ENCODE data around the gene TSHZ2. TPM values are rescaled to one million over a fixed set of nuclear protein-coding genes. Genes with fewer than 3 reads are reported as not detected.

TSHZ2 gene
- total RNA-seq, 1 experiment from 2014 or later: 2.3 TPM

DNA sequence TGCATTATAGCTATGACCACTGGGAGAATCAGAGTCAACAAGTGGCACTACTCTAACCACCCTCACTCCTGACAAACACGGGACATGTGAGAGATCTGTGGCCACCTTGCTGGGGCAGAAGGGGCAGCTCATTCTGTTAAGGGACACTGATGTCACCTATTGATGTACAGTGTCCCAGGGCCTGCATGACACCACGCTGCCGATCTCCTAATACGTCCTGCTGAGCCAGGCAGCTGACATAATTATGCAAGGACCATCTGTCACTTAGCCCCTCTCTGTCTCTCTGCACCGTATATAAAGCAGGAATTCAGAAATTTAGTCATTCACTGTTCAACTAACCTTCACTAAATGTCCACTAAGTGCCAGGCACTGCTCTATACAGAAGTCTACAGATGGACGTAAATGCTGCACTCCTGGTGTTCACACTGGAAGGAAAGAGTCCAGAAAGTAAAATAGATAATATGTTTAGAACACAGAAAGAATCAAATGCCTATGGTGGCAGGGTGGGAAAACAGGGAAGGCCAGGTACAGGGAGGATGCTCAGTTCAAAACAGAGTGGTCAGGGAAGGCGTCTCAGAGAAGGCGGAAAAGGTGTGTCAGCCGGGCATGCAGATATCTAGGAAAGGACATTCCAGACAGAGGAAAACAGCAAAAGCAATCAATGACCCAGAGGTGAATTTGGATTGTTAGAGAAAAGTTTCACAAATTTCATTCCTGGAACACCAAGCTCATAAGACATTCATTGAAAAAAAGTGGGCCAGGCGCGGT is 447.7 kb downstream of the TSHZ2 start:
- Mint-ChIP-seq H3K27me3 (ENCODE audit: insufficient read depth, unreplicated experiment) (no peaks in the 10 kb centered on the region), H3K4me3 (ENCODE audit: unreplicated experiment) (no peak overlapping the region), H3K4me1 (ENCODE audit: insufficient read depth, unreplicated experiment) (no peaks in the 10 kb centered on the region), H3K36me3 (ENCODE audit: insufficient read depth, unreplicated experiment) (no peaks in the 10 kb centered on the region), H3K27ac (ENCODE audit: low read depth, unreplicated experiment) (no peak overlapping the region), H3K9me3 (ENCODE audit: unreplicated experiment) (no peaks in the 10 kb centered on the region)
- POLR2A ChIA-PET: no interaction called here
- CTCF ChIA-PET: interaction anchor here (0.6 to 1.3 kb wide), 3 partner anchors 10 to 128 kb away, joined by 3 to 4 read pairs (median 3); no protein-coding TSS in a partner anchor
- no peak for DNase-seq (ENCODE audit: unreplicated experiment)
- intact Hi-C loops (cut with micrococcal nuclease): no loop called here
- no TSS peak for BruUV-seq (replicated peaks)
- TF ChIP-seq, protein P1, sequence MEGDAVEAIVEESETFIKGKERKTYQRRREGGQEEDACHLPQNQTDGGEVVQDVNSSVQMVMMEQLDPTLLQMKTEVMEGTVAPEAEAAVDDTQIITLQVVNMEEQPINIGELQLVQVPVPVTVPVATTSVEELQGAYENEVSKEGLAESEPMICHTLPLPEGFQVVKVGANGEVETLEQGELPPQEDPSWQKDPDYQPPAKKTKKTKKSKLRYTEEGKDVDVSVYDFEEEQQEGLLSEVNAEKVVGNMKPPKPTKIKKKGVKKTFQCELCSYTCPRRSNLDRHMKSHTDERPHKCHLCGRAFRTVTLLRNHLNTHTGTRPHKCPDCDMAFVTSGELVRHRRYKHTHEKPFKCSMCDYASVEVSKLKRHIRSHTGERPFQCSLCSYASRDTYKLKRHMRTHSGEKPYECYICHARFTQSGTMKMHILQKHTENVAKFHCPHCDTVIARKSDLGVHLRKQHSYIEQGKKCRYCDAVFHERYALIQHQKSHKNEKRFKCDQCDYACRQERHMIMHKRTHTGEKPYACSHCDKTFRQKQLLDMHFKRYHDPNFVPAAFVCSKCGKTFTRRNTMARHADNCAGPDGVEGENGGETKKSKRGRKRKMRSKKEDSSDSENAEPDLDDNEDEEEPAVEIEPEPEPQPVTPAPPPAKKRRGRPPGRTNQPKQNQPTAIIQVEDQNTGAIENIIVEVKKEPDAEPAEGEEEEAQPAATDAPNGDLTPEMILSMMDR (IDR thresholded peaks at IDR 0.05; ENCODE audit: unreplicated experiment): no peak

DNA sequence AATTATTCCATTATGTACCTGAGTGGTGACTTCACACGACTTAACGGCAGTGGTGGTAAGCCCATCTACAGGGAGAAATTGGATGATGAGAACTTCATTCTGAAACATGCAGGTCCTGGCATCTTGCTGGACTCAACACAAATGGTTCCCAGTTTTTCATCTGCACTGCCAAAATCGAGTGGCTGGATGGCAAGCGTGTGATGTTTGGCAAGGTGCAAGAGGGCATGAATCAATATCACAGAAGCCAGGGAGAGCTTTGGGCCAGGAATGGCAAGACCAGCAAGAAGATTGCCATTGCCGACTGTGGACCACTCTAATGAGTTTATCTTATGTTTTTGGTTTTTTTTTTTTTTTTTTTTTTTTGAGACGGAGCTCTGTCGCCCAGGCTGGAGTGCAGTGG is 449.2 kb downstream of the TSHZ2 start:
- POLR2A ChIA-PET: no interaction called here
- H3K4me3 Mint-ChIP-seq (ENCODE audit: unreplicated experiment): no peak overlapping the region
- H3K36me3 Mint-ChIP-seq (ENCODE audit: insufficient read depth, unreplicated experiment): no peaks in the 10 kb centered on the region
- H3K27ac Mint-ChIP-seq (ENCODE audit: low read depth, unreplicated experiment): no peak overlapping the region
- no TSS peak for BruUV-seq (replicated peaks)
- CTCF ChIA-PET: interaction anchor here (0.6 kb wide), 1 partner anchor 739 kb away, joined by 3 read pairs; no protein-coding TSS in a partner anchor
- H3K27me3 Mint-ChIP-seq (ENCODE audit: insufficient read depth, unreplicated experiment): no peaks in the 10 kb centered on the region
- DNase-seq (ENCODE audit: unreplicated experiment): no peak
- H3K9me3 Mint-ChIP-seq (ENCODE audit: unreplicated experiment): no peaks in the 10 kb centered on the region
- H3K4me1 Mint-ChIP-seq (ENCODE audit: insufficient read depth, unreplicated experiment): no peaks in the 10 kb centered on the region
- intact Hi-C loops (cut with micrococcal nuclease): no loop called here
- TF ChIP-seq, protein P1 (IDR thresholded peaks at IDR 0.05; ENCODE audit: unreplicated experiment): no peak

DNA sequence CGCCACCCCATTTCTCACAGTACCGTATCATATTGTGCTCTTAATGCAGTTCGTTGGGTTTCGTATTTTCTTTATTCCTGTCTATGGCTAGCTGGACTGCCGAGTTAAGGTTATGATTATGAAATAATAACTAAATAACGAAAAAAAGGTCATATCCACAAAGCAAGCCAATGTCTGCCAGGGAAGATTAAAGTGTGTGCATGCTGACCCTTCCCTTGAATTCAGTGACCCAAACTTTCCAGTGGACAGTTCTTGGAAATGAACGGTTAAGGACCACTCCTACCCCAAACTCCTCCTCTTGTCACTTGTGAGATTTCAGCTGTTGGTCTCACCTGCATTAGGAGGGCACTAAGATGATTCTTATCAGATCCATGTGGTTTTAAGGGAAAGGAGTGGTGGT is 449.9 kb downstream of the TSHZ2 start:
- ChIA-PET CTCF (no interaction called here), POLR2A (no interaction called here)
- intact Hi-C loops (cut with micrococcal nuclease): no loop called here
- TF ChIP-seq, protein P1 (IDR thresholded peaks at IDR 0.05; ENCODE audit: unreplicated experiment): no peak
- no peak for DNase-seq (ENCODE audit: unreplicated experiment)
- no peak overlapping the region for H3K27ac Mint-ChIP-seq (ENCODE audit: low read depth, unreplicated experiment)
- no peaks in the 10 kb centered on the region for H3K9me3 Mint-ChIP-seq (ENCODE audit: unreplicated experiment)
- no TSS peak for BruUV-seq (replicated peaks)
- H3K36me3 Mint-ChIP-seq (ENCODE audit: insufficient read depth, unreplicated experiment): no peaks in the 10 kb centered on the region
- no peaks in the 10 kb centered on the region for H3K4me1 Mint-ChIP-seq (ENCODE audit: insufficient read depth, unreplicated experiment)
- no peaks in the 10 kb centered on the region for H3K27me3 Mint-ChIP-seq (ENCODE audit: insufficient read depth, unreplicated experiment)
- no peak overlapping the region for H3K4me3 Mint-ChIP-seq (ENCODE audit: unreplicated experiment)

DNA sequence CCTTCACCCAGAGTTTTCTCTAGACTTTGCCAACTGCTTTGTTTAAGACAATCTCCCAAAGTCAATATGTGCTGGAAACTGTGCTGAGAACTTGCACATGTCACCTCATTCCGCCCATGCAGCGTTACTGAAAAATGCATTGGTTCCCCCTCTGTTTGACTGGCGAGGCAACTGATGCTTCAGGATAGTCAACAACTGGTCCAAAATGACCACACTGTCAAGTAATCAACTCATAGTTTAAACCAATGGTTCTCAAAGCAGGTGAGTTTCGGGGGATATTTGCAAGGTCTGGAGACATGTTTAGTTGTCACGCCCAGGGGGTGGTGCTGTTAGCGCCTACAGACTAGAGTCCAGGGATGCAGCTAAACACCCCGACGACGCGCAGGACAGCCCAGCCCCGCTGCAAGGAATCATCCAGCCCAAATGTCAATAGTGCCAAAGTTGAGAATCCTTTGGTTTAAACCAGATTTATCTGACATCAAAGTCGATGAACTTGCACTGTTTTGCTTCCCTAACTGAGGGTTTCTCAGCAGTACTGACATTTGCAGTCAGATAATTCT is 451.5 kb downstream of the TSHZ2 start:
- BruUV-seq (replicated peaks): no TSS peak
- ChIA-PET CTCF (no interaction called here), POLR2A (no interaction called here)
- no peaks in the 10 kb centered on the region for H3K36me3 Mint-ChIP-seq (ENCODE audit: insufficient read depth, unreplicated experiment)
- no peaks in the 10 kb centered on the region for H3K27me3 Mint-ChIP-seq (ENCODE audit: insufficient read depth, unreplicated experiment)
- no peak for DNase-seq (ENCODE audit: unreplicated experiment)
- H3K9me3 Mint-ChIP-seq (ENCODE audit: unreplicated experiment): no peaks in the 10 kb centered on the region
- TF ChIP-seq, protein P1 (IDR thresholded peaks at IDR 0.05; ENCODE audit: unreplicated experiment): no peak
- H3K4me1 Mint-ChIP-seq (ENCODE audit: insufficient read depth, unreplicated experiment): no peaks in the 10 kb centered on the region
- H3K27ac Mint-ChIP-seq (ENCODE audit: low read depth, unreplicated experiment): no peak overlapping the region
- intact Hi-C loops (cut with micrococcal nuclease): no loop called here
- H3K4me3 Mint-ChIP-seq (ENCODE audit: unreplicated experiment): no peak overlapping the region
